NT2/D1 (cell line): Measurements from ENCODE around the gene GPR65.

Source experiments
- SUZ12 ChIP-seq: IDR thresholded peaks from 2 replicates; pipeline ENCODE4 v1.6.1; 2011; ENCODE audit not compliant: insufficient read length, insufficient read depth; ENCODE audit errors: extremely low read depth
- YY1 ChIP-seq: IDR thresholded peaks from 2 replicates; pipeline ENCODE4 v1.6.1; 2011; ENCODE audit not compliant: insufficient read length, insufficient read depth
- ZNF274 ChIP-seq: IDR thresholded peaks from 2 replicates; pipeline ENCODE4 v1.6.1; 2011; ENCODE audit warnings: mild to moderate bottlenecking, low read depth, low read length

- no peak for TF ChIP-seq SUZ12
- no peak for TF ChIP-seq YY1
- TF ChIP-seq ZNF274 = no peak
Observed at GRCh38 chr14:88017535-88017934, 12.6 kb downstream of the GPR65 start.
